Amniotic epithelial cell (primary cell): ENCODE data around the gene DDTL.
"Not testable (repeated sequence)": the region's sequence is repeated elsewhere in the genome, so short reads cannot be mapped to it uniquely, and the experiment has no call there.

ENCODE experiments used
- DNase-seq: peaks from one replicate; pipeline ENCODE4 v3.0.0-alpha.2; 2010; ENCODE audit warnings: low read depth

DDTL gene

DNA sequence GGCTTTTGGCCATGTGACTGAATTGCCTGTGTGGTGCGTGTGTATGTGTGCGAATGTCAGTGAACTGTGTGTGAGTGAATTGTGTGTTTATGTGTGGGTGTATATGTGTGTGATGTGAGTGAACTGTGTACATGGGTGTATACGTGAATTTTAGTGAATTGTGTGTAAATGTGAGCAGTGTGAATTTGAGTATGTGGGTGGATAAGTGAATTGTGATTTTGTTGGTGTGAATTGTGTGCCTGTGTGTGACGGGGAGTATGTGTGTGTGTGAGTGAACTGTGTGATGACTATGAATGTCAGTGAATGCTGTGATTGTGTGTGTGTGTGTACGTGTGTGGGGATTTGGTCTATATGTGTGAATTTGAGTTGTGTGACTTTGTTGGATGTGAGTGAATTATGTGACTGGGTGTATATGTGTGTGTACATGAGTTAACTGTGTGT, 3.5 kb downstream of the DDTL start:
- no peak for DNase-seq

DNA sequence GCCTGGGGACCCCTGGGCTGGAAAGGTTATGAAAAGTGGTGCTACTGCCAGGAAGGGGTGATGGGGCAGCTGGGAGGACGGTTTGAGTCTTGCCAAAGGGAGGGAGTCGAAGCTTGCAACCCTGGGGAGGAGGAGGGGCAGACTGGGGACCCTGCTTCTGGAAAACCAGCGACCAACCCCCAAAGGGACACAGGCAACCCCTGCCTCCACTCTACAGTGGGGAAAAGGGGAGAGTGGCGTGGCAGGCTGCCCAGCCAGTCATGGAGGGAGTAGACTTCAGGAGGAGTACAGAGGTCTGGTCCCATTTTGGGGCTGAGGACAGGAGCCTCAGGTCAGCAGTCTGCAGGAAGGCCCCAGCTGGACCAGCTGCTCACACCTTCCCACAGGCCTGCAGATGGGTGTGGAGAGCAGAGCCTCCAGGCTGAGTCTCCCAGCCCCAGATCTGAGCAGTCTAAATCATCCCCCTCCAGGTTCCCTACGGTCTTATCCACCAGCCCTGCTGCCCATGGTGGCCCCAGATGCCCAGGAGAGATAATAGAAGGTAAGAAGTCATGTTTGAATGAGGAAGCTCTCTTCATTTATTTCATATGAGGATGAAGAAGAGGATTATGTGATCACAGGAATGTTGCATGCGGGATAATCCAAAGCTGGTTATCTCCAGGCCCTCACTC, 4.3 kb downstream of the DDTL start:
- no peak for DNase-seq

DNA sequence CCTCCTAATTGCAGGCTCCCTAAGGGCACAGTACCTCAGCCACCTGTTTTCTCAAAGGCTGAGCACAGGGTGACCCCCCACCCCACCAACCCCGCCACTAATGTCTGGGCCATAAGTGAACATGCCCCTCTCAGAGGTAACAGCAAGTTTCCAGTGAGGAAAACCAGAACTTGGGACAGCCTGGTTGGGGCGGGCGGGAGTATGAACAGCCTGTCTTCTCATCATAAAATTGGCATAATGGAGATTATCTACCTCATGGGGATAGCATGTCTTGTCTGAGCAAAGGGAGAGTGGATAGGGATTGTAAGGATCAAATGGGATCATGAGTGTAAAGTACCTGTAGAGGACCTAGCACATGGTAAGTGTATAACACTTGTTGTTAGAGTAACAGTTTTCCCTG, 5.2 kb downstream of the DDTL start:
- DNase-seq, result not testable (repeated sequence)

DNA sequence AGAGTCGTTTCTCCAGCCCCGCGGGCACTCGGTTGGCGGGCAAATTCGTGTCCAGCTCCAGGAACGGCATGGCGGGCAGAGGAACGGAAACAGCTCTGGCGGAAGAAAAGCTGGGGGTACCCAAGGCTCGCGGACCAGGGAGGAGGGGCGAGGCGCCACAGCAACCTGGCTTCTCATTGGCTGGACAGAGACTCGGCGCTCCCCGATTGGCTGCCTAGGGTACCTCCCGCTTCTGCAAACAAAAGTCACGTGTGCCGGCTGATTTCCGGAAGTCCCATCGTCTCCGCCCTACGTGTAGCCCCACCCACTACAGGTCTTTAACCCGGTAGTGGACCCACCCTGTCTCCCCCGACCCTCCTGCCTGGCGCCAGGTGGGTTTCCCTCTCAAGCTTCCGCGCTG, 7.7 kb downstream of the DDTL start, which contains the start of gene DDT:
Gene DDT (minus strand): TSS at position 97 of the 400 bp plus-strand sequence. CDS start 27 bp downstream, at position 70.
- not testable (repeated sequence) for DNase-seq

DNA sequence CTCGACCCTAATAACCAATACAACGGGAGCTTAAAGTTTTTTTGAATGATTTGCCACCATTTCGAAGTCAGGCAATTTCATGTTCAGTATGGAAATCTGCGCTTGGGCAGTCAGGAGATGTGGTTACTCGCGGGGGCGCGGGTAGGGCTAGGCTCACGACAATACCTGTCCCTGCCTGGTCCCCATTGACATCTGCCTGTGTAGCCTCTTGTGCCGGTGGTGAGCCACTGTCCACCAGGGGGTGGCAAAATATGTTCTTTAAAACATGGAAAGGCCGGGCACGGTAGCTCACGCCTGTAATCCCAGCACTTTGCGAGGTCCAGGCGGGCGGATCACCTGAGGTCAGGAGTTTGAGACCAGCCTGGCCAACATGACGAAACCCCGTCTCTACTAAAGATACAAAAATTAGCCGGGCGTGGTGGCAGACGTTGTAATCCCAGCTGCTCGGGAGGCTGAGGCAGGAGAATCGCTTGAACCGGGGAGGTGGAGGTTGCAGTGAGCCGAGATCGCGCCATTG, 8.2 kb downstream of the DDTL start:
- not testable (repeated sequence) for DNase-seq

DNA sequence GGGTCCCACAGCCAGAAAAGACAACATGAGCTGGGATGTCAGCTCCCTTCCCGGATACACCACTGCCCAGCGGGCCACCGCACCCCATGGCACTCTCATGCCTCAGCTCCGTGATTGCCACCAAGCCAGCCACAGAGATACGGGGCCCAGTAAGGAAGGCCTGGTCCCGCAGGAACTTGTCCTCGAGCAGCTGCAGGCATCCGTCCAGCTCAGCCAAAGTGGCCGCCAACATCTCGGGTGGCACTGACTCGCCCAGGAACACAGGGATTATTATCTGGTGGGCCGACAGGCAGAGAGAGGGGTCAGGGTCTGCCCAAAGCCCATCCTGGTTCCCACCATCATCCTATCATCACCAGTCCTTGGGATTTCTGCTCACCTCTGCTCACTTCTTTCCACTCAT, 10.6 kb downstream of the DDTL start:
- DNase-seq, result not testable (repeated sequence)

DNA sequence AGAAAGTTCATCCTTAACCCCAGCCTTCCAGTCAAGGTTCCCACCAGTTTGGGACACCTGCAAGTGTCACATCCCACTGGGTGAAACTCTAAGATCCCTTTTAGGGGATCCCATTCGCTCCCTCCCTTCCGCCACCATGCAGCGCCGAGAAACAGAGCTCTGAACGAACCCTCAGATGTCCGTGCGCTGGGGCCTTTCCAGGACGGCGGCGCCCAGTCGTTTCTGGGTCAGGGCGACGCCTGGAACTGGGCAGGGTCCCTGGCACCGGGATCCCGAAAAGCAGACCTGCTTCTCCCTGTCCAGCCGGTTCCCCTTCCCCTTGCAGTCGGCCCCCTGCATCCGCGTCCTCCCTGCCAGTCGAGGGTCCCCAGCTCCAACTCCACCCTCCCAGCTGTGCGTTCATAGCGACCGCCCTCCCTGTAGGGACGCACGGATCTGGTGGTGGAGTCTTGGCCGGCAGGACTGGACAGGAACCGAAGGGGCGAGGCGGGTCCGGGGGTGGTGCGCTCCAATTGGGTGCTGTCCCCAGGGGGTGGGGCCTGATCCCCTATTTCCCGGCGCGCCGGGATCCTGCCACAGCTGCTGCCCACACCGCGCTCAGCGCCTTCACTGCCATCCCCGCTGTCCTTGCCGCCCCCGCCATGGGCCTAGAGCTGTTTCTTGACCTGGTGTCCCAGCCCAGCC, 13.0 kb downstream of the DDTL start, which contains the start of gene GSTT2:
Gene GSTT2 (plus strand): TSS at position 578 of the 684 bp plus-strand sequence.
- not testable (repeated sequence) for DNase-seq

DNA sequence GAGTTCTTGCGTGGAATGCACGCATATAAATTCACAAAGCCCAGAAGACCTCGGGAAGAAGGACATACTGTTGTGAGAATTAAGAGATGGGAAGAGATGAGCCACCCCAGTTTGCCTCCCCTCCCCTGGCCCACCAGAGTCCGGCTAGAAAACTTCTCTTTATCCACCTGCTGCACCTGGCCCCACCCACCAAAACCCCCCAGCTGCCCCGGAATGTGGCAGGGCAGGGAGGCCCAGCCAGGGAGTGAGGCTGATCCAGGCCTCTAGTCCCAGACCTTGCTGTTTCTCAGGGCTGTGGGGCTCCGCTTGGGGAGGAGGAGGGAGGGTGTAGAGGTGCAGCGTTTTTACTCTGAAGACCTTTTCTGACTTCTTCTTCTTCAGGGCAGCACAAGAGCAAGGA, 13.9 kb downstream of the DDTL start:
- DNase-seq, result not testable (repeated sequence)

DNA sequence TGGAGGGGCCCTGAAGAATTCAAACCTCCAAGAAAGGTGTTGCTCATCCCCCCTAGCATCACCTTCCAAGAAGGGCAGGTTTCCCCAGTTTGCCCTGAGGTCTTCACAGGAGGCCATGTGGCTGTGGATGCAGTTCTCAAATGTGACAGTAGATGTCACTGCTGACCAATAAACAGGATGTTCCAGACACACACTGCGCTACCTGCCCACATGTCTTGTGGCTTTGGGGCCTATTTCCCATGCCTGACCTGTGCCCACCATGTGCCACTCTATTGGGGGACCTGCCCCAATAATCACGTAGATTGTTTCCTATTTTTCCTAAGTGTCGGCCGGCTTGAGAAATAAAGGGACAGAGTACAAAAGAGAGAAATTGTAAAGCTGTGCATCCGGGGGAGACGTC, 17.7 kb downstream of the DDTL start:
- DNase-seq, result peak; percentile 31

DNA sequence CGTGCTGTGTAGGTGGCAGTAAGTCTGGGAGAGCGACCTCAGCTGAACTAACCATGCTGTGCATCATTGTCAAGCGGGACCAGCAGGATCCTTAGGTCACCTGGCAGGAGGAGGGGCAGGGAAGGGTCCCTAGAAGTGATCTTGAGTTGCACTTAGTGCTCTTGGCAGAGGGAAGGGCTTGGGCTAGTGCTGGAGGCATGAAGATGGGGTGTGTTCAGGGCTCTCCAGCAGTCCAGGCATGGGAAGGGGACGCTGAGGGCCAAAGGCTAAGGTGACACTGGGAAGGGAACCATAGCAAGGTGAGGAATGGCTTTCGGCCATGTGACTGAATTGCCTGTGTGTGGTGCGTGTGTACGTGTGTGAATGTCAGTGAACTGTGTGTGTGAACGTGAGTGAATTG, 19.4 kb downstream of the DDTL start:
- DNase-seq, result not testable (repeated sequence)

DNA sequence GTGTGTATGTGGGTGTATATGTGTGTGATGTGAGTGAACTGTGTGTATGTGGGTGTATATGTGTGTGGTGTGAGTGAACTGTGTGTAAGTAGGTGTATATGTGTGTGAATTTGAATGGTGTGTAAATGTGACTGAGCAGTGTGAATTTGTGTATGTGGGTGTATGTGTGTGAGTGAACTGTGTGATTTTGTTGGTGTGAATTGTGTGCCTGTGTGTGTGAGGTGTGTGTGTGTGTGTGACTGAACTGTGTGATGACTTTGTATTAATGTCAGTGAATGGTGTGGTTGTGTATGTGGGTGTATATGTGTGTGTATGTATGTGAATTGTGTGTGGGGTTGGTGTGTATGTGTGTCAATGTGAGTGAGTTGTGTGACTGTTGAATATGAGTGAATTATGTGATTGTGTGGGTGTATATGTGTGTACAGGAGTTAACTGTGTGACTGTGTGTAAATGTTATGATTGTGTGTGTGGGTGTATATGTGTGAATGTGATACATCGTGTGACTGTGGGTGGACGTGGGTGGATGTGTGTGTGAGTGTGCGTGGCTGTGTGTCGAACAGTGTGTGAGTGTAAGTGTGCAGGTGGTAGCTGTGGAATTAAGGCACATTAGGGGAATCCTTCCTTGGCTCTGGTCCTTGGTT, 20.0 kb downstream of the DDTL start:
- not testable (repeated sequence) for DNase-seq

DNA sequence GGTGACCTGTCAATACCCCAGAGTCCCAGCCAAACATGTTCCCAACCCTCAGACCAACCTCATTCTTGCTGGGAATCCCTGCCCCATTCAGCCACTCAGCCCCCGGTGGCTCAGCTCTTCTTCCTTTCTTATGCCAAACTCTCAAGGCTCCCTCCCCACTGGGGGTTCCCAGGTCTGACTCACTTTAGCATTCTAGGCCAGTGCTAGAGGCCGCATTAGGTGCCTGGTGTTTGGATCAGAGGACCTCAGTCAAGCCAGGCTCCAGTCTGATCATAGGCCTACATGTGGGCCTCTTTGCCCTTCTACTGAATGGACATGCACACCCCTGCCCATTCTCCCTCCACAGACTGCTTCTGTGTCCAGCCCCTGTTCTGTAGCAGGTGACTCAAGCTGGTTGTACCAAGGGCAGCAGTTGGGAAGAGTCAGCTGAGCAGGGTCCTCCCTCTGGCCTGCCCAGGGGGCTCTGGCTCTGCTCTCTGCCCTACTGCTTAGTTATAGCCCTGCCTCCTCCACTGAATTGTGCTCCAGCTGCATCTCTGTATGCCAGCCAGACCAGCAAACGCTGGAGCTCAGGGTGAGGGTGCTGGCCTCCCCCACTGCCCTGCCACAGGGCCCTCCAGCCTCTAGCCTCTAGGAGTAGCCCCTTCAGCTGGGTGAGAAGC, 23.0 kb downstream of the DDTL start:
- DNase-seq, result peak; percentile 26

DNA sequence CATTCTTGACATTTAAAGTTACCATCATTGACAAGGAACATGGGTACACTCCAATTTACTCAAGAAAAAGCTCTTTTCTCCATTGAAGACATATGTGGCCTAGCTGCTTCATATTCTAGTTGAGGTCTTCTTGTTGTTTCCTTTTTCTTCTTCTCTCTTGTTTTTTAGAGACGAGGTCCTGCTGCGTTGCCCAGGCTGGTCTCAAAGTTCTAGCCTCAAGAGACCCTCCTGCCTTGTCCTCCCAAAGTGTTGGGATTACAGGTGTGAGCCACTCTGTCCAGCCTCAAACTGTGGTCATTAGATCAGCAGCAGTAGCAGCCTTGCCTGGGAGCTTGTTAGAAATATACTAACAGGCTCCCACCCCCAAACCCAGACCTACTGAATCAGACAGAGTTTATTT, 26.4 kb downstream of the DDTL start:
- not testable (repeated sequence) for DNase-seq

DNA sequence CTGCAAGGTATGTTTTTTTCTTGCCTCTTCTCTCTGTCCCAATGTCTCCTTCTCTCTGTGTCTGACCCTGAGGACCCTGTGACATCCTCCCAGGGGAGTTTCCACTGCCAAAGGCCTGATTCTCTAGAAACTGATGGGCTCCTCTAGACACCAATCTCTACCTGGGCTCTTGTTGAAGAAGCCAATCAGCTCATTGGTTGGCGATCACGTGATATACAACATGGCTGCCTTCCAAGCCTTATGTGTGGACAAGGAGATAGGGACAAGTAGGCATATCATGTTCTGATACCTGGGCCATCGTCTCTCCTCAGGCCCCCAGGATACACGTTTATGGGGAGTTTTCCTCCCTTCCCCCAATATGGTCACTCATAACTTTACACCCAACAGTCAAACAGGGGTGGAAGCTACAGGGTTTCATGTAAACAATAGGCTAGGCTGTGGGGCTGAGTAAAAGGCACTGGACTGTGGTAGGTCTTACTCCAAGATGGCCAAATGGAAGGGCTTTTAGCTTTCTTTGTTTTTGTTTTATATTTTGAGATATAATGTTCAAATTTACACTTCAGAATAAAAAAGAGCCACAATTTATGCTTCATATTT, 27.0 kb downstream of the DDTL start:
- not testable (repeated sequence) for DNase-seq

DNA sequence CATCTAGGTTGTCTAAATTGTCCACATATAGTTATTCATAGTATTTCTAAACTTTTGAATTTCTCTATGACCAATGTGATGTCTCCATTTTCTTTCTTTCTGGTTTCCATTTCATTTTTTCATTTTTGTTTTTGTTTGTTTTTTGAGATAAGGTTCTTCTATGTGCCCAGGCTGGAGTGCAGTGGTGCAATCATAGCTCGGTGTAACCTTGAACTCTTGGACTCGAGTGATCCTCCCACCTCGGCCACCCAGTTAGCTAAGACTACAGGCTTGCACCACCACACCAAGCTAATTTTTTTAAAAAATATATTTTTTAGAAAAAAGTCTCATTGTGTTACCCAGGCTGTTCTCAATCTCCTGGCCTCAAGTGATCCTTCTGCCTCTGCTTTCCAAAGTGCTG, 30.4 kb downstream of the DDTL start:
- no peak for DNase-seq

DNA sequence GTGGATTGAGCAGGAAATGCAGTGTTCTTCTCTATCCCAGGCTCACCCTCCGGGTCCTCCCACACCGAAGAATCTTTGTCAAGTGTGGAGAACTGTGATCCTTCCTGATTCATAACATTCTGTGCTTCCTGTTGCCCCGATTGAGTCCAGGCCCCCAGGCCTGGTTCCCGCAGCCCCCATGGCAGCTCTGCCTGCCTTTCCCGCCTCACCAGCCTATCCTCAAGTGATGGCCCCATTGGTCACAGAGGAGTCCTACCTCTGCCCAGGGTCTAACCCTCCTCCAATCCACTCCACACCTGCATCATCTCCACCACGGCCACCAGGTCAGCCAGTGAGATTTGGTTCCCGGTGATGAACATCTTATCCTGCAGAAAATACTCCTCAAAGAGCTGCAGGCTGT, 33.1 kb downstream of the DDTL start:
- DNase-seq, result not testable (repeated sequence)

DNA sequence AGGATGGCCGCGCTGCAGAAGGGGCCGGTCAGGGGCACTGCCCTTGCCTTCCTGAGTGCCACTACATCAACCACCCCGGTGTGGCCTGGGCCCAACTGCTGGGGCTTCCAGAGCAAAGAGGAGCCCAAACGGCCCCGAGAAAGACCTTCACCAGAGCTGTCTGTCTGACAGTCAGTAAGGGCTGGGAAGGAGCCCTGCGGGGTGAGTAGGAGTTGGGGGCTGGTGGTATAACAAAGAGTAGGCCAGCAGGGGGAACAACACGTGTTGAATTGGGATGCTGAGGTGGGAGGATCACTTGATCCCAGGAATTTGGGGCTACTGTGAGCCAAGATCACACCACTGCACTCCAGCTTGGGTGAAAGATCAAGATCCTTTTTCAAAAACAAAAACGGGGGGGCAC, 34.6 kb downstream of the DDTL start:
- no peak for DNase-seq

DNA sequence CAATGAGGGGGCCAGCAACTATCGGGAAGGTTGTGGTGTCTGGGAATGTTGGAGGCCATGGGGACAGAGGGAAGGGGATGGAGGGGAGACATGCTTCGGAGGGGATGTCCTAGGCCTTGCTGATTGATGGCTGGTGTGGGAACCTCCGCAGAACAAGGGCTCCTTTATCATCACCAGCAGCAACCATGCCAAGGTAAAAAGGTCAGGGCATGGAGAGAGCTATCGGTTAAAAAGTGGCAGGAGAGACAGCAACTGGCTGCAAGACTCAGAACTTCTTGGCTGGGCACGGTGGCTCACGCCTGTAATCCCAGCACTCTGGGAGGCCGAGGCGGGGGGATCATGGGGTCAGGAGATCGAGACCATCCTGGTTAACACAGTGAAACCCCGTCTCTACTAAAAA, 35.6 kb downstream of the DDTL start:
- DNase-seq, result no peak

DNA sequence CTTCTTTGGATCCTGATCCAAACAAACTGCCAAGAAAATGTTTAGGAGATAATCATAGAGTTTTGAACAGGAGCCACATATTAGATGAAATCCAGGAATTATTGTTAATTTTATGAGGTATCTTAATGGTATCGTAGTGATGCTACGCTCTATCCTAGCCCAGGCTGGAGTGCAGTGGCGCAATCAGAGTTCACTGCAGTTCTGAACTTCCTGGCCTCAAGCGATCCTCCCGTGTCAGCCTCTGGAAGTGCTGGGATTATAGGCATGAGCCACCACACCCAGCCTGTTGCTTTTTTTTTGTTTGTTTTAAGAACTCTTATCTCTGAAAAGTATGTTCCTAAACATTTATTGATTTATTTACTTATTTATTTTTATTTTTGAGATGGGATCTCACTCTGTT, 36.2 kb downstream of the DDTL start:
- DNase-seq, result peak; percentile 57

DNA sequence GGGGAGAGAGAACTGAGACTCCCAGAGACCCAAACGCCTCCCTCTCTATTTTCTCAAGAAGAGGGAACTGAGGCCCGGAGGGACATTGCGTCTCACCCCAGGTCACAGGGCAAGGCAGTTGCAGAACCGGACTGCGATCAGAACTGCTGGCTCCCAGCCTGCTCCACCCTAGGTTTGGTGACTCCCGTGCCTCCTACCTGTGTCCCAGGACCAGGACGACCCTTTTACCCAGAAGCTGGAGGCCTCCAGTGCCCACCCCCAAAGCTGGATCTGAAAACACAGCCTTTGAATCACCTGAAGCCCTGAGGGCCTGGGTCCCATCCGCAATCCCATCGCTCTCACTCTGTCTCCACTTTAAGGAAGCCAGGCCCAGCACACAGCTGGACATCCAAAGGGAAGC, 37.2 kb downstream of the DDTL start:
- DNase-seq, result no peak

DNA sequence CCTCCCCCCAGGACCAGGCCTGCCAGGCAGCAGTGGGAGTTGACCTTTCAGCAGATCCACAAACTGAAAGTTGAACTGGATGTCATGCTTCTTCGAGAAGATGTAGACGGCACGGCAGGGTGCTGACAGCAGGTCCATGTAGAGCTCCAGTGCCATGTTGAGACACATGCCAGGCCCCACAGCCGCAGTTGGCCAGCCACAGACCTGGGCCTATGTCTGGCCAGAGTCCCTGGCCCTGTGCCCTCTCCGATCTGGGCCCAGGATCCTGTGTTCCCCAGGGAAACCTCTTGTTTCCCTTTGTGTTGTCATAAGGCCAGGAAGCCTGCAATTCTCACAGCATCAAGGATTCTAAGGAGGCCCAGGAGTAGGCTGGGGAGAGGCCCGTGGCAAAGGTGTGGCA, 38.5 kb downstream of the DDTL start, which contains the start of gene GSTT4:
Gene GSTT4 (minus strand): TSS at position 253 of the 400 bp plus-strand sequence. CDS start 97 bp downstream, at position 156.
- no peak for DNase-seq
